Activated T-cell treated with anti-CD3 and anti-CD28 coated beads for 1 hour (primary cell): ENCODE results near the gene SYNE3.

Source experiments
- DNase-seq: peaks from one replicate; pipeline ENCODE4 v3.0.0-alpha.2; 2020; ENCODE audit warnings: low read depth

Gene SYNE3

GRCh38 chr14:95504135-95505029 is 12.1 kb downstream of the SYNE3 start:
- DNase-seq = no peak

GRCh38 chr14:95503365-95504134 is 12.9 kb downstream of the SYNE3 start:
- DNase-seq = no peak

GRCh38 chr14:95502381-95502950 is 14.0 kb downstream of the SYNE3 start:
- DNase-seq = no peak

- no peak for DNase-seq
Measured at GRCh38 chr14:95500772-95501401, 15.6 kb downstream of the SYNE3 start.

- no peak for DNase-seq
Measured at GRCh38 chr14:95500201-95500681, 16.2 kb downstream of the SYNE3 start.

GRCh38 chr14:95499354-95499750 is 17.1 kb downstream of the SYNE3 start:
- no peak for DNase-seq

GRCh38 chr14:95498622-95499353 is 17.7 kb downstream of the SYNE3 start:
- DNase-seq = no peak

GRCh38 chr14:95497561-95498011 is 18.9 kb downstream of the SYNE3 start:
- no peak for DNase-seq

GRCh38 chr14:95496690-95497259 is 19.7 kb downstream of the SYNE3 start:
- no peak for DNase-seq

GRCh38 chr14:95496111-95496681 is 20.3 kb downstream of the SYNE3 start:
- DNase-seq = no peak

GRCh38 chr14:95495538-95496025 is 20.9 kb downstream of the SYNE3 start:
- no peak for DNase-seq

- no peak for DNase-seq
Measured at GRCh38 chr14:95495076-95495475, 21.4 kb downstream of the SYNE3 start.

- no peak for DNase-seq
Measured at GRCh38 chr14:95494456-95494855, 22.0 kb downstream of the SYNE3 start.

- no peak for DNase-seq
Measured at GRCh38 chr14:95493976-95494375, 22.5 kb downstream of the SYNE3 start.

GRCh38 chr14:95493503-95493902 is 22.9 kb downstream of the SYNE3 start:
- no peak for DNase-seq

GRCh38 chr14:95491936-95492608 is 24.4 kb downstream of the SYNE3 start:
- no peak for DNase-seq

- no peak for DNase-seq
Measured at GRCh38 chr14:95490727-95491451, 25.6 kb downstream of the SYNE3 start.

GRCh38 chr14:95490138-95490509 is 26.3 kb downstream of the SYNE3 start:
- no peak for DNase-seq
